Measurements from ENCODE around the gene ADGRG4. TPM values are rescaled to one million over a fixed set of nuclear protein-coding genes. Genes with fewer than 3 reads are reported as not detected.
A peak's percentile ranks its signal among the peaks of the same experiment; 100 is the strongest.
"Not testable (repeated sequence)": the region's sequence is repeated elsewhere in the genome, so short reads cannot be mapped to it uniquely, and the experiment has no call there.

Gene ADGRG4
- total RNA-seq, result not detected
- polyA plus RNA-seq, result not detected
- long read RNA-seq, donor 1, result 0 reads
- long read RNA-seq, donor 2, result 0 reads
- long read RNA-seq, donor 3, result 0 reads
- long read RNA-seq, donor 4, result 0 reads

- ATAC-seq; H3K4me1 ChIP-seq (ENCODE audit: control insufficient read depth, insufficient read depth, low read length); H3K9me3 ChIP-seq (ENCODE audit: control insufficient read depth, low read length); H3K27ac ChIP-seq (ENCODE audit: low read length); intact Hi-C loops (cut with DNase I); H3K4me3 ChIP-seq (ENCODE audit: low read length); DNase-seq; H3K27me3 ChIP-seq (ENCODE audit: control insufficient read depth, insufficient read depth): not testable (repeated sequence)
- 89% methylated on average over 4 of the region's 4 CpGs for WGBS
Measured at GRCh38 chrX:136300721-136301120, at the start of gene ADGRG4. Gene ADGRG4, plus strand, starts transcription at chrX:136300963. Its CDS starts 7,815 bp downstream, at chrX:136308778.

GRCh38 chrX:136251041-136251991 lies 49.4 kb upstream of the ADGRG4 start, which contains the start of gene MAP7D3:
Gene MAP7D3, minus strand, starts transcription at chrX:136251400. Its CDS starts 42 bp downstream, at chrX:136251358.
- ATAC-seq, result peak; percentile 95 to 96
- peak; percentile 76 to 90 (median 85) for DNase-seq
- Histone ChIP-seq H3K4me3 (ENCODE audit: low read length) (peak within 1 kb of the TSS; percentile 79), H3K27me3 (ENCODE audit: control insufficient read depth, insufficient read depth) (no peaks in the 10 kb centered on the region), H3K9me3 (ENCODE audit: control insufficient read depth, low read length) (no peaks in the 10 kb centered on the region), H3K4me1 (ENCODE audit: control insufficient read depth, insufficient read depth, low read length) (no peaks in the 10 kb centered on the region), H3K27ac (ENCODE audit: low read length) (peak within 1 kb of the TSS; percentile 82)
- intact Hi-C loops (cut with DNase I), result no loop called here
- WGBS, result 2% methylated on average over 62 of the region's 73 CpGs

GRCh38 chrX:136255541-136255940 lies 45.2 kb upstream of the ADGRG4 start:
- H3K9me3 ChIP-seq (ENCODE audit: control insufficient read depth, low read length), result no peaks in the 10 kb centered on the region
- DNase-seq (peak in 1 of 3 donors; percentile 57), ATAC-seq (peak in 1 of 2 donors; percentile 76)
- no peak overlapping the region for H3K4me3 ChIP-seq (ENCODE audit: low read length)
- WGBS, result 47% methylated on average over 5 of the region's 5 CpGs
- H3K27me3 ChIP-seq (ENCODE audit: control insufficient read depth, insufficient read depth), result no peaks in the 10 kb centered on the region
- no peak overlapping the region for H3K27ac ChIP-seq (ENCODE audit: low read length)
- H3K4me1 ChIP-seq (ENCODE audit: control insufficient read depth, insufficient read depth, low read length), result no peaks in the 10 kb centered on the region
- intact Hi-C loops (cut with DNase I), result no loop called here

GRCh38 chrX:136256026-136256425 lies 44.7 kb upstream of the ADGRG4 start:
- intact Hi-C loops (cut with DNase I), result no loop called here
- ATAC-seq, result peak in 1 of 2 donors; percentile 9
- WGBS, result 28% methylated on average over 7 of the region's 7 CpGs
- Histone ChIP-seq H3K4me1 (ENCODE audit: control insufficient read depth, insufficient read depth, low read length) (no peaks in the 10 kb centered on the region), H3K9me3 (ENCODE audit: control insufficient read depth, low read length) (no peaks in the 10 kb centered on the region), H3K27me3 (ENCODE audit: control insufficient read depth, insufficient read depth) (no peaks in the 10 kb centered on the region), H3K27ac (ENCODE audit: low read length) (peak overlapping the region; percentile 52), H3K4me3 (ENCODE audit: low read length) (no peak overlapping the region)
- DNase-seq, result no peak

- Histone ChIP-seq H3K27me3 (ENCODE audit: control insufficient read depth, insufficient read depth) (no peaks in the 10 kb centered on the region), H3K9me3 (ENCODE audit: control insufficient read depth, low read length) (no peaks in the 10 kb centered on the region), H3K4me1 (ENCODE audit: control insufficient read depth, insufficient read depth, low read length) (peaks cover 2% of the 10 kb centered on the region), H3K27ac (ENCODE audit: low read length) (no peak overlapping the region), H3K4me3 (ENCODE audit: low read length) (no peak overlapping the region)
- DNase-seq (no peak), ATAC-seq (no peak)
- intact Hi-C loops (cut with DNase I), result no loop called here
- WGBS, result 88% methylated on average over 1 of the region's 1 CpG
Measured at GRCh38 chrX:136258951-136259350, 41.8 kb upstream of the ADGRG4 start.

GRCh38 chrX:136259543-136259942 lies 41.2 kb upstream of the ADGRG4 start:
- Histone ChIP-seq H3K4me3 (ENCODE audit: low read length) (no peak overlapping the region), H3K4me1 (ENCODE audit: control insufficient read depth, insufficient read depth, low read length) (peaks cover 2% of the 10 kb centered on the region), H3K27me3 (ENCODE audit: control insufficient read depth, insufficient read depth) (no peaks in the 10 kb centered on the region), H3K9me3 (ENCODE audit: control insufficient read depth, low read length) (no peaks in the 10 kb centered on the region), H3K27ac (ENCODE audit: low read length) (peak overlapping the region; percentile 75)
- DNase-seq, result no peak
- intact Hi-C loops (cut with DNase I), result no loop called here
- ATAC-seq, result peak; percentile 41 to 84
- 24% methylated on average over 4 of the region's 4 CpGs for whole genome bisulfite sequencing

GRCh38 chrX:136260776-136261175 lies 40.0 kb upstream of the ADGRG4 start:
- Histone ChIP-seq H3K9me3 (ENCODE audit: control insufficient read depth, low read length) (no peaks in the 10 kb centered on the region), H3K4me3 (ENCODE audit: low read length) (no peak overlapping the region), H3K27ac (ENCODE audit: low read length) (no peak overlapping the region), H3K27me3 (ENCODE audit: control insufficient read depth, insufficient read depth) (no peaks in the 10 kb centered on the region), H3K4me1 (ENCODE audit: control insufficient read depth, insufficient read depth, low read length) (peaks cover 2% of the 10 kb centered on the region)
- intact Hi-C loops (cut with DNase I), result no loop called here
- DNase-seq, result peak in 1 of 3 donors; percentile 20
- ATAC-seq, result no peak

GRCh38 chrX:136261321-136261720 lies 39.4 kb upstream of the ADGRG4 start:
- DNase-seq, result no peak
- Histone ChIP-seq H3K4me3 (ENCODE audit: low read length) (no peak overlapping the region), H3K9me3 (ENCODE audit: control insufficient read depth, low read length) (no peaks in the 10 kb centered on the region), H3K4me1 (ENCODE audit: control insufficient read depth, insufficient read depth, low read length) (peaks cover 2% of the 10 kb centered on the region), H3K27me3 (ENCODE audit: control insufficient read depth, insufficient read depth) (no peaks in the 10 kb centered on the region), H3K27ac (ENCODE audit: low read length) (no peak overlapping the region)
- ATAC-seq, result no peak
- WGBS, result 91% methylated on average over 7 of the region's 7 CpGs
- intact Hi-C loops (cut with DNase I), result no loop called here

- WGBS, result 72% methylated on average over 5 of the region's 5 CpGs
- no peaks in the 10 kb centered on the region for H3K9me3 ChIP-seq (ENCODE audit: control insufficient read depth, low read length)
- H3K27me3 ChIP-seq (ENCODE audit: control insufficient read depth, insufficient read depth), result no peaks in the 10 kb centered on the region
- intact Hi-C loops (cut with DNase I), result no loop called here
- DNase-seq (no peak), ATAC-seq (no peak)
- H3K4me3 ChIP-seq (ENCODE audit: low read length), result no peak overlapping the region
- H3K4me1 ChIP-seq (ENCODE audit: control insufficient read depth, insufficient read depth, low read length), result peaks cover 2% of the 10 kb centered on the region
- peak overlapping the region; percentile 19 for H3K27ac ChIP-seq (ENCODE audit: low read length)
Measured at GRCh38 chrX:136262243-136262642, 38.5 kb upstream of the ADGRG4 start.

GRCh38 chrX:136262812-136263315 lies 37.9 kb upstream of the ADGRG4 start:
- Histone ChIP-seq H3K4me1 (ENCODE audit: control insufficient read depth, insufficient read depth, low read length) (peaks cover 2% of the 10 kb centered on the region), H3K27ac (ENCODE audit: low read length) (no peak overlapping the region), H3K4me3 (ENCODE audit: low read length) (no peak overlapping the region), H3K9me3 (ENCODE audit: control insufficient read depth, low read length) (no peaks in the 10 kb centered on the region), H3K27me3 (ENCODE audit: control insufficient read depth, insufficient read depth) (no peaks in the 10 kb centered on the region)
- intact Hi-C loops (cut with DNase I), result no loop called here
- 66% methylated on average over 7 of the region's 7 CpGs for WGBS
- DNase-seq, result no peak
- ATAC-seq, result no peak

- H3K4me3 ChIP-seq (ENCODE audit: low read length), result no peak overlapping the region
- ATAC-seq, result no peak
- no peaks in the 10 kb centered on the region for H3K27me3 ChIP-seq (ENCODE audit: control insufficient read depth, insufficient read depth)
- DNase-seq, result no peak
- H3K4me1 ChIP-seq (ENCODE audit: control insufficient read depth, insufficient read depth, low read length), result peaks cover 2% of the 10 kb centered on the region
- no peak overlapping the region for H3K27ac ChIP-seq (ENCODE audit: low read length)
- no peaks in the 10 kb centered on the region for H3K9me3 ChIP-seq (ENCODE audit: control insufficient read depth, low read length)
- intact Hi-C loops (cut with DNase I), result loop anchor here in 2 of 4 donors (5.0 kb wide), 1 partner anchor 240 kb away; no protein-coding TSS in a partner anchor
- WGBS, result 89% methylated on average over 1 of the region's 1 CpG
Measured at GRCh38 chrX:136266828-136267227, 33.9 kb upstream of the ADGRG4 start.
